Uterus (tissue), 2 donors: Measurements from ENCODE around the gene PIH1D1.

Experiments used
- CTCF ChIP-seq, 4 experiments: fragments of 200-600 bp in 2 of 4; fragments of 450-650 bp in 2 of 4; sonication (generic) in 2 of 4; IDR thresholded peaks; one replicate each; pipeline ENCODE4 v1.5.1; 2016 to 2019; ENCODE audit warnings: antibody characterized with exemption in 4 of 4, mild to moderate bottlenecking in 2 of 4, moderate library complexity in 1 of 4
- POLR2A ChIP-seq, 2 donors: fragments of 450-650 bp; IDR thresholded peaks; one replicate each; pipeline ENCODE4 v1.6.1; 2016; ENCODE audit warnings: antibody characterized with exemption in 2 of 2, mild to moderate bottlenecking in 1 of 2, moderate library complexity in 1 of 2

- TF ChIP-seq CTCF (IDR thresholded peaks at IDR 0.05) (no peak), POLR2A (IDR thresholded peaks at IDR 0.05) (no peak)
Observed at GRCh38 chr19:49434907-49435583, 16.6 kb downstream of the PIH1D1 start.
